Neural progenitor cell (in vitro differentiated cells): ENCODE results near the gene TMEM273. TPM values are rescaled to one million over a fixed set of nuclear protein-coding genes. Genes with fewer than 3 reads are reported as not detected.

Source experiments
- DNase-seq: peaks from one replicate; pipeline ENCODE4 v3.0.0-alpha.2; 2016; ENCODE audit warnings: low spot score
- H2AFZ ChIP-seq: fragments of 200-600 bp; sonication (generic); replicated peaks from 2 replicates; pipeline ENCODE4 v1.6.1; 2016; ENCODE audit warnings: antibody characterized with exemption
- H3F3A ChIP-seq: fragments of 200-600 bp; sonication (generic); 2 replicates; pipeline ENCODE4 v1.6.1; 2016; ENCODE audit warnings: antibody characterized with exemption, low read depth
- H3K27ac ChIP-seq: fragments of 200-600 bp; sonication (generic); 2 replicates; pipeline ENCODE4 v1.5.1; 2016; ENCODE audit warnings: mild to moderate bottlenecking
- H3K27me3 ChIP-seq: fragments of 200-600 bp; sonication (generic); 2 replicates; pipeline ENCODE4 v1.6.1; 2016; ENCODE audit warnings: mild to moderate bottlenecking, moderate library complexity
- H3K36me3 ChIP-seq: fragments of 200-600 bp; sonication (generic); 2 replicates; pipeline ENCODE4 v1.5.1; 2016
- H3K4me1 ChIP-seq: fragments of 200-600 bp; sonication (generic); 2 replicates; pipeline ENCODE4 v1.6.1; 2016; ENCODE audit warnings: mixed run types
- H3K4me2 ChIP-seq: fragments of 200-600 bp; sonication (generic); 2 replicates; pipeline ENCODE4 v1.6.1; 2016
- H3K4me3 ChIP-seq: fragments of 200-600 bp; sonication (generic); 2 replicates; pipeline ENCODE4 v1.5.1; 2016
- H3K79me2 ChIP-seq: fragments of 200-600 bp; sonication (generic); 2 replicates; pipeline ENCODE4 v1.6.1; 2016; ENCODE audit warnings: low read depth
- H3K9ac ChIP-seq: fragments of 200-600 bp; sonication (generic); 2 replicates; pipeline ENCODE4 v1.6.1; 2016
- H3K9me3 ChIP-seq: fragments of 200-600 bp; sonication (generic); 2 replicates; pipeline ENCODE4 v1.5.1; 2016; ENCODE audit warnings: low read depth
- H4K20me1 ChIP-seq: fragments of 200-600 bp; sonication (generic); 2 replicates; pipeline ENCODE4 v1.6.1; 2016; ENCODE audit warnings: low read depth
- H3K27ac Mint-ChIP-seq: 3 replicates; pipeline ENCODE4 v1.8.0; 2021; ENCODE audit warnings: mixed read lengths
- H3K27me3 Mint-ChIP-seq: 2 replicates; pipeline ENCODE4 v1.8.0; 2022; ENCODE audit warnings: low read depth, mild to moderate bottlenecking, inconsistent platforms, moderate library complexity, mixed read lengths; ENCODE audit not compliant: insufficient read depth
- H3K36me3 Mint-ChIP-seq: 3 replicates; pipeline ENCODE4 v1.8.0; 2021; ENCODE audit warnings: mixed read lengths
- H3K4me1 Mint-ChIP-seq: 3 replicates; pipeline ENCODE4 v1.8.0; 2021; ENCODE audit warnings: mixed read lengths
- H3K4me3 Mint-ChIP-seq: 3 replicates; pipeline ENCODE4 v1.8.0; 2021; ENCODE audit warnings: mild to moderate bottlenecking, moderate library complexity, mixed read lengths
- H3K9me3 Mint-ChIP-seq: 3 replicates; pipeline ENCODE4 v1.8.0; 2020; ENCODE audit warnings: mixed read lengths
- EZH2 ChIP-seq: fragments of 200-600 bp; sonication (generic); IDR thresholded peaks from 2 replicates; pipeline ENCODE4 v1.6.1; 2017; ENCODE audit warnings: antibody characterized with exemption, mild to moderate bottlenecking, moderate library complexity
- EZH2phosphoT487 ChIP-seq: fragments of 200-600 bp; sonication (generic); IDR thresholded peaks from 2 replicates; pipeline ENCODE4 v1.6.1; 2017; ENCODE audit warnings: antibody characterized with exemption
- total RNA-seq: library from RNA; depleted of rRNA; stranded (reverse); fragments of >200 nt; gene quantifications from 2 replicates; pipeline ENCODE4 v1.2.3, GENCODE V29; 2015; ENCODE audit warnings: low replicate concordance
- TF ChIP-seq, protein P1 (sequence below): fragments of 200-600 bp; sonication (generic); IDR thresholded peaks from 2 replicates; pipeline ENCODE4 v1.5.1; 2017; ENCODE audit warnings: antibody characterized with exemption, mild to moderate bottlenecking

The TMEM273 gene
- total RNA-seq, 1 donor from 2014 or later: not detected

GRCh38 chr10:49173201-49173772, 14.9 kb downstream of the TMEM273 start:
- Mint-ChIP-seq H3K36me3 (no peaks in the 10 kb centered on the region), H3K9me3 (no peaks in the 10 kb centered on the region), H3K27ac (no peak overlapping the region), H3K4me1 (peaks cover 18% of the 10 kb centered on the region), H3K4me3 (no peak overlapping the region), H3K27me3 (peaks cover 4% of the 10 kb centered on the region)
- no peaks in the 10 kb centered on the region for H4K20me1 ChIP-seq
- H3K36me3 ChIP-seq: no peaks in the 10 kb centered on the region
- DNase-seq: no peak
- H3K4me1 ChIP-seq: no peaks in the 10 kb centered on the region
- no peak overlapping the region for H3K4me2 ChIP-seq
- no peaks in the 10 kb centered on the region for H3F3A ChIP-seq
- no peak for TF ChIP-seq EZH2
- TF ChIP-seq EZH2phosphoT487: no peak
- TF ChIP-seq, protein P1, sequence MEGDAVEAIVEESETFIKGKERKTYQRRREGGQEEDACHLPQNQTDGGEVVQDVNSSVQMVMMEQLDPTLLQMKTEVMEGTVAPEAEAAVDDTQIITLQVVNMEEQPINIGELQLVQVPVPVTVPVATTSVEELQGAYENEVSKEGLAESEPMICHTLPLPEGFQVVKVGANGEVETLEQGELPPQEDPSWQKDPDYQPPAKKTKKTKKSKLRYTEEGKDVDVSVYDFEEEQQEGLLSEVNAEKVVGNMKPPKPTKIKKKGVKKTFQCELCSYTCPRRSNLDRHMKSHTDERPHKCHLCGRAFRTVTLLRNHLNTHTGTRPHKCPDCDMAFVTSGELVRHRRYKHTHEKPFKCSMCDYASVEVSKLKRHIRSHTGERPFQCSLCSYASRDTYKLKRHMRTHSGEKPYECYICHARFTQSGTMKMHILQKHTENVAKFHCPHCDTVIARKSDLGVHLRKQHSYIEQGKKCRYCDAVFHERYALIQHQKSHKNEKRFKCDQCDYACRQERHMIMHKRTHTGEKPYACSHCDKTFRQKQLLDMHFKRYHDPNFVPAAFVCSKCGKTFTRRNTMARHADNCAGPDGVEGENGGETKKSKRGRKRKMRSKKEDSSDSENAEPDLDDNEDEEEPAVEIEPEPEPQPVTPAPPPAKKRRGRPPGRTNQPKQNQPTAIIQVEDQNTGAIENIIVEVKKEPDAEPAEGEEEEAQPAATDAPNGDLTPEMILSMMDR: no peak
- H3K79me2 ChIP-seq: no peaks in the 10 kb centered on the region
- no peak overlapping the region for H3K27ac ChIP-seq
- H3K9me3 ChIP-seq: no peaks in the 10 kb centered on the region
- no peak overlapping the region for H2AFZ ChIP-seq
- no peak overlapping the region for H3K9ac ChIP-seq
- H3K27me3 ChIP-seq: no peaks in the 10 kb centered on the region
- H3K4me3 ChIP-seq: no peak overlapping the region

- no peaks in the 10 kb centered on the region for H3K36me3 ChIP-seq
- H3K79me2 ChIP-seq: no peaks in the 10 kb centered on the region
- Mint-ChIP-seq H3K36me3 (no peaks in the 10 kb centered on the region), H3K27ac (no peak overlapping the region), H3K4me3 (no peak overlapping the region), H3K4me1 (peaks cover 21% of the 10 kb centered on the region), H3K9me3 (no peaks in the 10 kb centered on the region), H3K27me3 (peaks cover 6% of the 10 kb centered on the region)
- no peak overlapping the region for H3K4me2 ChIP-seq
- no peak for TF ChIP-seq EZH2phosphoT487
- H2AFZ ChIP-seq: no peak overlapping the region
- no peaks in the 10 kb centered on the region for H3K27me3 ChIP-seq
- H3F3A ChIP-seq: no peaks in the 10 kb centered on the region
- H3K27ac ChIP-seq: no peak overlapping the region
- H3K4me1 ChIP-seq: no peaks in the 10 kb centered on the region
- DNase-seq: no peak
- H3K4me3 ChIP-seq: no peak overlapping the region
- no peak overlapping the region for H3K9ac ChIP-seq
- H3K9me3 ChIP-seq: no peaks in the 10 kb centered on the region
- H4K20me1 ChIP-seq: no peaks in the 10 kb centered on the region
These were observed 15.4 kb downstream of the TMEM273 start for GRCh38 chr10:49172777-49173132.

DNA sequence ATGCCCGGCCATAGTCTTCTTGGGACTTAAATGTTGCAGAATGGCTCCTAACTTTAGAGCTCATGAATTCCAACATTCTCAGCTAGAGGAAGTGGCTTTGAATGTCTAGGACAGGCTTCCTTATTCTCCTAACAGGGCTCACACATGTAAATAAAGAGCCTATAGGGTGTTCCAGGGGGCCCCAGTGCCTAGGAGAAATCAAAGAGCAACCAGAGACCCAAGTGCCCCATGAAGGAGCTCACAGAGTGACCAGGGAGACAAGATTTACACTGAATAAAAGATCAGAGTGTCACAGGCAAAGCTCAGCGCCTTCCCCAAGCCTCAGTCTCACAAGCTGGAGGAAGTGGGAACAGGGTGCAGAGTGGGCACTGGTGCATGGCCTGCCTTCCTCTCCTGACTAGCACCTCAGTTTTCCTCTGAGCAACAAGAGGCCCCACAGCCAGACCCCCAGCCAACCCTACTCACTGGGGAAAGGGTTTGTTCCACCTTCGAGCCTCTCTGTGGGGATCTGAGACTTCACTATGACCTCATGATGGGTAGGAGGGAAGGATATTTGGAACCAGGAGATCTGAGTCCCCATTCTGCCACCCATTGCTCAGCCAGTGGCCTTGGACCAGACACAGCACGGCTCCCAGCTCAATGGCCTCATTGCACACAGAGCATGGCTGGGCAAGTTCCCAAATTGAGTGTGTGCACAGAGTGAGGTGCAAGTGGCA, 16.0 kb downstream of the TMEM273 start:
- H4K20me1 ChIP-seq: no peaks in the 10 kb centered on the region
- H2AFZ ChIP-seq: no peak overlapping the region
- Mint-ChIP-seq H3K4me1 (peaks cover 18% of the 10 kb centered on the region), H3K27me3 (peaks cover 6% of the 10 kb centered on the region), H3K27ac (no peak overlapping the region), H3K9me3 (no peaks in the 10 kb centered on the region), H3K4me3 (no peak overlapping the region), H3K36me3 (no peaks in the 10 kb centered on the region)
- H3F3A ChIP-seq: no peaks in the 10 kb centered on the region
- H3K4me2 ChIP-seq: no peak overlapping the region
- no peak overlapping the region for H3K9ac ChIP-seq
- H3K27me3 ChIP-seq: no peaks in the 10 kb centered on the region
- H3K36me3 ChIP-seq: no peaks in the 10 kb centered on the region
- H3K79me2 ChIP-seq: no peaks in the 10 kb centered on the region
- H3K9me3 ChIP-seq: no peaks in the 10 kb centered on the region
- no peaks in the 10 kb centered on the region for H3K4me1 ChIP-seq
- no peak overlapping the region for H3K27ac ChIP-seq
- no peak overlapping the region for H3K4me3 ChIP-seq
- DNase-seq: no peak
- TF ChIP-seq EZH2 (no peak), EZH2phosphoT487 (no peak)
- TF ChIP-seq, protein P1: no peak

DNA sequence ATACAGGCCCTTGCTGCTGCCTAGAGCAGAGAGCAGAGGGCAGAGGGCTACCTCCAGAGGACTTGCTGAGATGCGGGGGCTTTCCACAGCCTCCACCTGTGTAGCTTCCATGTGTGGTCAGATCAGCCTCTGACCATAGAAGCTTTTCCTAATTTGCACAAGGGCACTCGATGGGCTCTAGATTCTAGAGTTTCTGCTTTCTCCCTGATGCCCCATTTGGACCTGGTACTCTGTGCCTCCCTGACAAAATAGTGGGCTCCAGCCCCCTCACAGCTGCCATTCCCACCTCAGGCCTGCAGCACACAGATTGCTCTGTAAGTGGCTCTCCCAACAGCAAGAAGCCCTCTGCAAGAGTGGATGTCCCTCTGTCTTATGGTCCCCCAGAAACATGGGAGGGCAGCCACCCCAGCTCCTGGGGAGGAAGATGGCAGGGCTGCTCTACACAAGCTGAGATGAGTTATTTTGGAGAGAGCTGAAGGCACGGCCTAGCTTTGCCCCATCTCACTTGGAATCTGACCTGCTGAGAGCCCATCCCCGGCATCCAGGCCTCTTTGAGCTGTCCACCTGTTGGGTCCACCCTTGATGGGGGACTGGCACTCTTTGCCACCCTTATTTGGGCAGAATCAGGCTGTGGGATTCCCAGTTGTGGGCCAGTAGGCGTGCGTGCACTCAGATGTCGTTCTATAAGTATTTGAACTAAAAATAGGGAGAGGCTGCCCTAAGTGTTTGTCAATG, 16.7 kb downstream of the TMEM273 start:
- Histone ChIP-seq H3K4me3 (no peak overlapping the region), H3K9me3 (no peaks in the 10 kb centered on the region), H3K27ac (no peak overlapping the region), H3K9ac (no peak overlapping the region), H3K4me1 (no peaks in the 10 kb centered on the region), H3K27me3 (no peaks in the 10 kb centered on the region), H3F3A (no peaks in the 10 kb centered on the region), H4K20me1 (no peaks in the 10 kb centered on the region), H2AFZ (no peak overlapping the region), H3K36me3 (no peaks in the 10 kb centered on the region), H3K79me2 (no peaks in the 10 kb centered on the region), H3K4me2 (no peak overlapping the region)
- H3K9me3 Mint-ChIP-seq: no peaks in the 10 kb centered on the region
- H3K4me3 Mint-ChIP-seq: no peak overlapping the region
- TF ChIP-seq, protein P1: no peak
- no peak for TF ChIP-seq EZH2
- no peak for TF ChIP-seq EZH2phosphoT487
- peaks cover 9% of the 10 kb centered on the region for H3K27me3 Mint-ChIP-seq
- DNase-seq: no peak
- H3K36me3 Mint-ChIP-seq: no peaks in the 10 kb centered on the region
- peaks cover 18% of the 10 kb centered on the region for H3K4me1 Mint-ChIP-seq
- no peak overlapping the region for H3K27ac Mint-ChIP-seq
